Activated CD4-positive, alpha-beta memory T cell treated with anti-CD3 and anti-CD28 coated beads, Interleukin-2, amount 10 ng/mL, durations not matched to agents 7 days and 5 days (primary cell): Measurements from ENCODE around the gene HACD4. TPM values are rescaled to one million over a fixed set of nuclear protein-coding genes. Genes with fewer than 3 reads are reported as not detected.

Experiments used
- CTCF ChIA-PET: fragments of 350-600 bp; sonication (Branson Sonifier 250); formaldehyde crosslinking; loops from one replicate; lab custom pipeline; 2021; ENCODE audit warnings: antibody characterized with exemption, inconsistent platforms; lab: Charles Lee
- POLR2A ChIA-PET: fragments of 350-600 bp; sonication (Branson Sonifier 250); formaldehyde crosslinking; loops from one replicate; lab custom pipeline; 2021; ENCODE audit warnings: antibody characterized with exemption; lab: Charles Lee
- DNase-seq: peaks from one replicate; pipeline ENCODE4 v3.0.0-alpha.2; 2020
- H3K27ac Mint-ChIP-seq: one replicate; pipeline ENCODE4 v1.8.0; 2021; ENCODE audit warnings: mild to moderate bottlenecking, mixed read lengths
- H3K27me3 Mint-ChIP-seq: one replicate; pipeline ENCODE4 v1.8.0; 2021; ENCODE audit warnings: mixed read lengths
- H3K36me3 Mint-ChIP-seq: one replicate; pipeline ENCODE4 v1.8.0; 2021; ENCODE audit warnings: low read depth, mixed read lengths
- H3K4me1 Mint-ChIP-seq: one replicate; pipeline ENCODE4 v1.8.0; 2021; ENCODE audit warnings: mixed read lengths
- H3K4me3 Mint-ChIP-seq: one replicate; pipeline ENCODE4 v1.8.0; 2021; ENCODE audit warnings: mild to moderate bottlenecking, mixed read lengths
- H3K9me3 Mint-ChIP-seq: one replicate; pipeline ENCODE4 v1.8.0; 2021; ENCODE audit warnings: mixed read lengths
- total RNA-seq, 2 experiments: library from RNA; stranded (reverse); gene quantifications; one replicate each; pipeline ENCODE4 v1.2.3, GENCODE V29; 2021

The HACD4 gene
- 10 to 100 TPM; 14.8 to 15.6 TPM for total RNA-seq

- H3K27me3 Mint-ChIP-seq, result no peaks in the 10 kb centered on the region
- H3K9me3 Mint-ChIP-seq, result peaks cover 3% of the 10 kb centered on the region
- CTCF ChIA-PET, result interaction anchor here (0.6 to 1.6 kb wide), 5 partner anchors 44 to 1070 kb away, joined by 3 read pairs; no protein-coding TSS in a partner anchor
- H3K4me1 Mint-ChIP-seq, result peaks cover 25% of the 10 kb centered on the region
- POLR2A ChIA-PET, result interaction anchor here (0.6 to 2.8 kb wide), 26 partner anchors 9 to 711 kb away, joined by 3 to 25 read pairs (median 4); partner anchors contain the start of genes FOCAD, KLHL9 and MLLT3
- DNase-seq, result peak; percentile 79
- H3K4me3 Mint-ChIP-seq, result peak within 1 kb of the TSS; percentile 47
- peaks cover 38% of the 10 kb centered on the region for H3K36me3 Mint-ChIP-seq
- H3K27ac Mint-ChIP-seq, result peak within 1 kb of the TSS; percentile 78
These were observed at the start of gene HACD4 for GRCh38 chr9:21031091-21031807. Gene HACD4 (minus strand): TSS chr9:21031640. CDS start chr9:21031590, 50 bp downstream.

- Mint-ChIP-seq H3K4me1 (peaks cover 26% of the 10 kb centered on the region), H3K4me3 (no peak overlapping the region), H3K9me3 (no peaks in the 10 kb centered on the region), H3K27ac (no peak overlapping the region), H3K27me3 (no peaks in the 10 kb centered on the region), H3K36me3 (peaks cover 2% of the 10 kb centered on the region)
- POLR2A ChIA-PET, result interaction anchor here (1.1 kb wide), 1 partner anchor 55 kb away, joined by 3 read pairs; no protein-coding TSS in a partner anchor
- CTCF ChIA-PET, result interaction anchor here (0.8 kb wide), 1 partner anchor 14 kb away, joined by 3 read pairs; no protein-coding TSS in a partner anchor
- DNase-seq, result no peak
These were observed 49.4 kb upstream of the HACD4 start for GRCh38 chr9:21080793-21081192.

GRCh38 chr9:21078702-21079101, 47.3 kb upstream of the HACD4 start:
- Mint-ChIP-seq H3K4me3 (no peak overlapping the region), H3K27ac (no peak overlapping the region)

DNA sequence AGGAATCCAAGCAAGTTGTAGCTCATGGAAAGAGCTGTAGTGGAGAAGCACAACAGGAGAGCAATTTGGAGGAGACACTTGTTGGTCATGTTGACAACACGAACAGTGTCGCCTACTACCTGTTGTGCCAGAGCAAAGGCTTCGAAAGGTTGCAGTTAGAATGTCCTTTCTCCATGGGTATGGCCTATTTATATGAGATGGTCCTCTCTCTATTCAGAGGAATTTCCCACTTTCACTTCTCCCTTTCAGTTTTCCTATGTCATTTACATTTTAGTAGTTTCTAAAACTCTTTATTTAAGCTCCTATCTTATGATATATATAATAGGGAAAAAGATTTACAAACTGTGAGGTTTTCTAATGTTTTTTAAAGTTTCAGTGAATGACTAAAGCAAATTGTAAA, 46.3 kb upstream of the HACD4 start, which contains the start of gene IFNB1:
IFNB1 (minus strand) TSS at position 162 of the 400 bp plus-strand sequence; CDS start at position 89, 73 bp downstream.
- H3K27me3 Mint-ChIP-seq, result peaks cover 5% of the 10 kb centered on the region
- H3K27ac Mint-ChIP-seq, result no peak within 1 kb of the TSS
- peaks cover 2% of the 10 kb centered on the region for H3K36me3 Mint-ChIP-seq
- CTCF ChIA-PET, result interaction anchor here (1.4 to 2.5 kb wide), 4 partner anchors 19 to 47 kb away, joined by 3 to 23 read pairs (median 7); partner anchors contain the start of gene HACD4
- H3K4me3 Mint-ChIP-seq, result no peak within 1 kb of the TSS
- POLR2A ChIA-PET, result interaction anchor here (1.5 kb wide), 1 partner anchor 393 kb away, joined by 6 read pairs; the partner anchor contains the start of gene FOCAD
- peaks cover 24% of the 10 kb centered on the region for H3K4me1 Mint-ChIP-seq
- no peak for DNase-seq
- H3K9me3 Mint-ChIP-seq, result no peaks in the 10 kb centered on the region

More at GRCh38 chr9:21078702-21079101, 47.3 kb upstream of the HACD4 start:
- ChIA-PET CTCF (interaction anchor here (0.7 to 2.5 kb wide), 10 partner anchors 9 to 138 kb away, joined by 3 to 23 read pairs (median 3); partner anchors contain the start of gene HACD4), POLR2A (interaction anchor here (0.8 to 1.5 kb wide), 4 partner anchors 31 to 394 kb away, joined by 3 to 6 read pairs (median 5); partner anchors contain the start of genes FOCAD and HACD4)
- H3K36me3 Mint-ChIP-seq, result peaks cover 2% of the 10 kb centered on the region
- H3K9me3 Mint-ChIP-seq, result no peaks in the 10 kb centered on the region
- no peak for DNase-seq
- peaks cover 5% of the 10 kb centered on the region for H3K27me3 Mint-ChIP-seq
- peaks cover 26% of the 10 kb centered on the region for H3K4me1 Mint-ChIP-seq

- Mint-ChIP-seq H3K27me3 (peaks cover 5% of the 10 kb centered on the region), H3K36me3 (no peaks in the 10 kb centered on the region), H3K4me1 (peaks cover 7% of the 10 kb centered on the region), H3K27ac (no peak overlapping the region), H3K9me3 (no peaks in the 10 kb centered on the region), H3K4me3 (no peak overlapping the region)
- DNase-seq, result no peak
- ChIA-PET POLR2A (interaction anchor here (1.0 kb wide), 1 partner anchor 36 kb away, joined by 3 read pairs; no protein-coding TSS in a partner anchor), CTCF (interaction anchor here (1.2 to 1.3 kb wide), 2 partner anchors 37 to 45 kb away, joined by 3 read pairs; no protein-coding TSS in a partner anchor)
These were observed 44.0 kb upstream of the HACD4 start for GRCh38 chr9:21075484-21075883.

GRCh38 chr9:21070906-21071305, 39.5 kb upstream of the HACD4 start:
- ChIA-PET CTCF (no interaction called here), POLR2A (no interaction called here)
- Mint-ChIP-seq H3K4me1 (no peaks in the 10 kb centered on the region), H3K4me3 (no peak overlapping the region), H3K27ac (no peak overlapping the region), H3K36me3 (no peaks in the 10 kb centered on the region), H3K27me3 (peaks cover 5% of the 10 kb centered on the region), H3K9me3 (no peaks in the 10 kb centered on the region)
- no peak for DNase-seq

DNA sequence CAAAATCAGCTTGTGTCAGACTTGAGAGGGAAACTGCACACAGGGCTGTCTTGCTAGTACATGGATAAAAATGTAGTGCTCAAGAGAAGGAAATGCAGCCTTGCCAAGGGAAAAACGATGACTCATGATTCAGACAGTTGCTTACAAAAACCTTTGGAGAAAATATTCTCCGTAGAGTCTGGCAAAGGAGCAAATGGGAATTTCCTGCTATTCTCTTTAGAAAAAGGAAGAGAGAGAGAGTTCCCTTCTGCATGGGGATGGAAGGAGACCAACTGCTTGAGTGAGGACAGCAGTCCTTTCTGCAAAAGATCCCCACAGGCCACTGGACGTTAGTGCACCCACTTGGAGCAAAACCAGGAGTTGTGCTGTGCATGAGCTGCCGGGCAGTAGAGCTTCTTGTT, 38.7 kb upstream of the HACD4 start:
- no peaks in the 10 kb centered on the region for H3K9me3 Mint-ChIP-seq
- no peaks in the 10 kb centered on the region for H3K36me3 Mint-ChIP-seq
- POLR2A ChIA-PET, result no interaction called here
- CTCF ChIA-PET, result no interaction called here
- DNase-seq, result no peak
- no peaks in the 10 kb centered on the region for H3K4me1 Mint-ChIP-seq
- H3K27ac Mint-ChIP-seq, result no peak overlapping the region
- no peak overlapping the region for H3K4me3 Mint-ChIP-seq
- H3K27me3 Mint-ChIP-seq, result peaks cover 1% of the 10 kb centered on the region

DNA sequence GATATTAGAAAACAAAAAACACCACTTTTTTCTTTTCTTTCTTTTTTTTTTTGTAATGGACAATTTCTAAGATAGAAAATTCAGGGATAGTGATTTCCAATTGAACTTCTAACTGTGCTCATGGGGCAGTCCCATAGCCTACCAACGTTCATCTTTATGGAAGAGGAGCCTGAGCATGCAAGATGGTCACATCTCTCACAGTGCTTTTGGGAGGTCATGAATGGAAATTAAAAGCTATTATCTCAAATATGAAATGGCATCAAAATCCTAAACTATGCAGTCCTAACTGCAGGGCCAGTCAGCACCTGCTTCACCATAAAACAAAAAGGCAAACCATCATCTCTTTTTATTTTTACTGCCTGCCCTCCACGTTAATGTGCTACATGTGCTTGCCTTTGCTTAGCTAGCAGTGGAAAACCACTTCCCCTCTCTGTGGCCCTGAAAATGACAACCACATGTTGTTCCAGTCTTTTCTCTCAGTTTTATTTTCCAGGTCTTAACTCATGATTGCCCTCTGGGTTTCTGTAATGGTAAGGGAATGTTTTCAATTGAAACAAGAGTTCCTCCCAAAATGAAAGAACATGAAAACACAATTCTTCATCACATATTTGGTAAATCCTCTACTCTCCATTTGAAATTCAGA, 29.6 kb upstream of the HACD4 start:
- DNase-seq, result peak; percentile 36
- ChIA-PET POLR2A (interaction anchor here (0.7 kb wide), 1 partner anchor 1313 kb away, joined by 3 read pairs; no protein-coding TSS in a partner anchor), CTCF (no interaction called here)
- peak overlapping the region; percentile 16 for H3K27ac Mint-ChIP-seq
- H3K27me3 Mint-ChIP-seq, result no peaks in the 10 kb centered on the region
- H3K36me3 Mint-ChIP-seq, result peaks cover 4% of the 10 kb centered on the region
- peaks cover 18% of the 10 kb centered on the region for H3K4me1 Mint-ChIP-seq
- H3K9me3 Mint-ChIP-seq, result no peaks in the 10 kb centered on the region
- H3K4me3 Mint-ChIP-seq, result no peak overlapping the region

GRCh38 chr9:21056931-21057330, 25.5 kb upstream of the HACD4 start:
- ChIA-PET CTCF (no interaction called here), POLR2A (interaction anchor here (1.1 kb wide), 1 partner anchor 26 kb away, joined by 3 read pairs; no protein-coding TSS in a partner anchor)
- H3K27ac Mint-ChIP-seq, result no peak overlapping the region
- H3K27me3 Mint-ChIP-seq, result no peaks in the 10 kb centered on the region
- H3K36me3 Mint-ChIP-seq, result peaks cover 4% of the 10 kb centered on the region
- DNase-seq, result no peak
- no peaks in the 10 kb centered on the region for H3K9me3 Mint-ChIP-seq
- H3K4me3 Mint-ChIP-seq, result no peak overlapping the region
- peaks cover 18% of the 10 kb centered on the region for H3K4me1 Mint-ChIP-seq

GRCh38 chr9:21053851-21054250, 22.4 kb upstream of the HACD4 start:
- H3K4me1 Mint-ChIP-seq, result no peaks in the 10 kb centered on the region
- peaks cover 2% of the 10 kb centered on the region for H3K27me3 Mint-ChIP-seq
- POLR2A ChIA-PET, result no interaction called here
- no peaks in the 10 kb centered on the region for H3K36me3 Mint-ChIP-seq
- no peaks in the 10 kb centered on the region for H3K9me3 Mint-ChIP-seq
- no peak for DNase-seq
- no peak overlapping the region for H3K27ac Mint-ChIP-seq
- CTCF ChIA-PET, result no interaction called here
- H3K4me3 Mint-ChIP-seq, result no peak overlapping the region

- ChIA-PET CTCF (interaction anchor here (1.0 kb wide), 1 partner anchor 12 kb away, joined by 3 read pairs; no protein-coding TSS in a partner anchor), POLR2A (no interaction called here)
- Mint-ChIP-seq H3K36me3 (peaks cover 3% of the 10 kb centered on the region), H3K4me1 (peaks cover 6% of the 10 kb centered on the region), H3K4me3 (no peak overlapping the region), H3K9me3 (no peaks in the 10 kb centered on the region), H3K27me3 (peaks cover 2% of the 10 kb centered on the region), H3K27ac (no peak overlapping the region)
- no peak for DNase-seq
These were observed 15.8 kb upstream of the HACD4 start for GRCh38 chr9:21047281-21047691.

GRCh38 chr9:21043841-21044240, 12.4 kb upstream of the HACD4 start:
- peaks cover 3% of the 10 kb centered on the region for H3K36me3 Mint-ChIP-seq
- CTCF ChIA-PET, result no interaction called here
- POLR2A ChIA-PET, result no interaction called here
- no peak for DNase-seq
- H3K4me3 Mint-ChIP-seq, result no peak overlapping the region
- H3K27ac Mint-ChIP-seq, result no peak overlapping the region
- peaks cover 11% of the 10 kb centered on the region for H3K4me1 Mint-ChIP-seq
- no peaks in the 10 kb centered on the region for H3K9me3 Mint-ChIP-seq
- H3K27me3 Mint-ChIP-seq, result no peaks in the 10 kb centered on the region
